ENCODE data around the gene RAF1.

RAF1 gene

DNA sequence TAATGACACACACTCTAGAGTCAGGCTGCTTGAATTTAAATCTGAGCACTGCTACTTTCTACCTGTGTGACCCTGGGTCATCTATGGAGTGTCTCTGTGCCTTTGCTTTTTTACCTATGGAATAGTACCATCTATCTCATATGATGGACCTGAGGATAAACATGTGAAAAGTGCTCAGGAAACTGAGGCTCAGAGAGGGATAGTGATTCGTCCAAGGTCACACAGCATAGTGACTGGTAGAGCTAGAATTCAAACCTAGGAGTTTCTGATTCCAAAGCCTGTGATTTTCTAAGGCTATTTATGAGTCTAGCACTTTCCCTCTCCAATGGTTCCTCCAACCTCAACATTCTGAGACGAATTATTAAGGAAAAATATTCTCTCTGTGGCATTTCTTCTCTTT, 32.0 kb upstream of the RAF1 start:
- Histone ChIP-seq H3K9me3 (ENCODE audit: control insufficient read depth, insufficient read depth, low read length) (no peaks in the 10 kb centered on the region), H3K9ac (ENCODE audit: low read depth, low read length) (no peak overlapping the region), H3K27me3 (ENCODE audit: control insufficient read depth, insufficient read depth, low read length) (no peaks in the 10 kb centered on the region), H3K4me1 (ENCODE audit: control insufficient read depth, insufficient read depth, low read length) (no peaks in the 10 kb centered on the region), H3K36me3 (ENCODE audit: control insufficient read depth, insufficient read depth, low read length) (no peaks in the 10 kb centered on the region), H3K4me3 (ENCODE audit: low read depth, low read length) (no peak overlapping the region)

DNA sequence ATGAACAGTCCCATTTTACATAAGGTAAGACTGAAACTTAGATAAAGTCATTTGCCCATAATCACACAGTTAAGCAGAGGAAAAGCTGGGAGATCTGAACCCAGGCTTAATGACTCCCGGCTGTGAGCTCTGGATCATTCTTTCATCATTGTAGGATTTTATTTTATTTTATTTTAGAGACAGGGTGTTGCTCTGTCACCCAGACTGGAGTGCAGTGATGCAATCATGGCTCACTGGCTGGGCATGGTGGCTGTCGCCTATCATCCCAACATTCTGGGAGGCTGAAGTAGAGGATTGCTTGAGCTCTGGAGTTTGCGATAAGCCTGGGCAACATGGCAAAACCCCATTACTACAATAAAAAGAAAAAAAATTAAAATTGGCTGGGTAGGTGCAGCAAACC, 31.2 kb upstream of the RAF1 start:
- Histone ChIP-seq H3K4me1 (ENCODE audit: control insufficient read depth, insufficient read depth, low read length) (no peaks in the 10 kb centered on the region), H3K9me3 (ENCODE audit: control insufficient read depth, insufficient read depth, low read length) (no peaks in the 10 kb centered on the region), H3K4me3 (ENCODE audit: low read depth, low read length) (no peak overlapping the region)

DNA sequence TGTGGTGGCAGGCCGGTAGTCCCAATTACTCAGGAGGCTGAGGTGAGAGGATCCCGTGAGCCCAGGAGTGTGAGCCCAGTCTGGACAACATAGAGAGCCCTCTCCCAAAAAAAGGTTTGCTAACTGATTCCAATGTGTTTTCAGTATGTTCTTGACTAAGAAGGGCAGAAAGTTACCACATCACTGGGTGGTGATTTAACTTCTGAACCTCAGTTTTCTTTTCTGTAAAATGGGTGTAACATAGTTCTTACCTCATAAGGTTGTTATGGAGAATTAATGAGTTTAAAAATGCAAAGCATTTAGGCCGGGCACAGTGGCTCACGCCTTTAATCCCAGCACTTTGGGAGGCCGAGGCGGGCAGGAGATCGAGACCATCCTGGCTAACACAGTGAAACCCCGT, 28.5 kb upstream of the RAF1 start:
- H3K36me3 ChIP-seq (ENCODE audit: control insufficient read depth, insufficient read depth, low read length): no peaks in the 10 kb centered on the region
- H3K27me3 ChIP-seq (ENCODE audit: control insufficient read depth, insufficient read depth, low read length): no peaks in the 10 kb centered on the region
- no peaks in the 10 kb centered on the region for H3K9me3 ChIP-seq (ENCODE audit: control insufficient read depth, insufficient read depth, low read length)
- no peak overlapping the region for H3K9ac ChIP-seq (ENCODE audit: low read depth, low read length)
- H3K4me3 ChIP-seq (ENCODE audit: low read depth, low read length): no peak overlapping the region
- H3K4me1 ChIP-seq (ENCODE audit: control insufficient read depth, insufficient read depth, low read length): no peaks in the 10 kb centered on the region

More for the DNA sequence above, 31.2 kb upstream of the RAF1 start:
- no peak overlapping the region for H3K9ac ChIP-seq (ENCODE audit: low read depth, low read length)
- no peaks in the 10 kb centered on the region for H3K27me3 ChIP-seq (ENCODE audit: control insufficient read depth, insufficient read depth, low read length)
- no peaks in the 10 kb centered on the region for H3K36me3 ChIP-seq (ENCODE audit: control insufficient read depth, insufficient read depth, low read length)

DNA sequence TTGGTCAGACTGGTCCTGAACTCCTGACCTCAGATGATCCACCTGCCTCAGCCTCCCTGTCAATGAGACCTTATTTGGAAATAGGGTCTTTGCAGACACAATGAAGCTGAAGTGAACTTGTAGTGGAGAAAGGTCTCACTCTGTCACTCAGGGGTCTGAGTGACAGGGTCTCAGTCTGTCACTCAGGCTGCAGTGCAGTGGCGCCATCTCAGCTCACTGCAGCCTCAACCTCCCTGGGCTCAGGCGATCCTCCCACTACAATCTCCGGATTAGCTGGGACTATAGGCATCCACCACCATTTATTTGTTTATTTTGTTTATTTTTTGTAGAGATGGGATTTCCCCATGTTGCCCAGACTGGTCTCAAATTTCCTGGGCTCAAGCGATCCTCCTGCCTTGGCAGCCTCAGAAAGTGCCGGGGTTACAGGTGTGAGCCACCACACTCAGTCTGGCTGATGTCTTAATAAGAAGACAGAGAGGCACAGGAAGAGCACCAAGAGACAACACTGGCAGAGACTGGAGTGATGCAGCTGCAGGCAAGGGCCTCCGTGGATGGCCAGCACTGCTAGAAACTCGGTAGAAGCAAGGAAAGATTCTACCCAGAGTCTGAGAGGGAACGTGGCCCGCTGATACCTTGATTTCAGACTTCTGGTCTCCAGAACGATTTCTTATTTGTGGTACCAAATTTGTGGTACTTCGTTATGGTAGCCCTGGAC, 26.2 kb upstream of the RAF1 start:
- no peaks in the 10 kb centered on the region for H3K27me3 ChIP-seq (ENCODE audit: control insufficient read depth, insufficient read depth, low read length)
- no peak overlapping the region for H3K9ac ChIP-seq (ENCODE audit: low read depth, low read length)

DNA sequence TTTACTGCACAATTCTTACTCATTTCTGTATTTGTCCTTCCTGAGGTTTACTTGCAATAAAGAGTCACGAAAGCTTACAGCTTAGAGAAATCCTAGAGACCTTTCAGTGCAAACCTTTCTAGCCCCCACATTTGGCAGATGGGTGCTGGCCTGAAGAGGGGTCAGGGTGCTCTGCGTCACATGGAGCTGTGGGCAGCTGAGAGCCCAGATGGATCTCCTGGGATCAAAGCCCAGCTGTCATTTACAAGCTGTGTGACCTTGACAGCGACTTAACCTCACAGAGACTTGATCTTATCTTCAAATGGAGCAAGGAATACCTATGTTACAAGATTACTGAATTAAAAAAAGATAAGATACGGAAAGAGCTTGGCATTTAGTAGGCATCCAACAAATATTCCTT, 24.0 kb upstream of the RAF1 start:
- Histone ChIP-seq H3K36me3 (ENCODE audit: control insufficient read depth, insufficient read depth, low read length) (no peaks in the 10 kb centered on the region), H3K9ac (ENCODE audit: low read depth, low read length) (no peak overlapping the region), H3K27me3 (ENCODE audit: control insufficient read depth, insufficient read depth, low read length) (no peaks in the 10 kb centered on the region), H3K4me3 (ENCODE audit: low read depth, low read length) (no peak overlapping the region), H3K9me3 (ENCODE audit: control insufficient read depth, insufficient read depth, low read length) (no peaks in the 10 kb centered on the region), H3K4me1 (ENCODE audit: control insufficient read depth, insufficient read depth, low read length) (no peaks in the 10 kb centered on the region)

More for the DNA sequence above, 26.2 kb upstream of the RAF1 start:
- Histone ChIP-seq H3K9me3 (ENCODE audit: control insufficient read depth, insufficient read depth, low read length) (no peaks in the 10 kb centered on the region), H3K4me3 (ENCODE audit: low read depth, low read length) (no peak overlapping the region), H3K4me1 (ENCODE audit: control insufficient read depth, insufficient read depth, low read length) (no peaks in the 10 kb centered on the region), H3K36me3 (ENCODE audit: control insufficient read depth, insufficient read depth, low read length) (no peaks in the 10 kb centered on the region)

DNA sequence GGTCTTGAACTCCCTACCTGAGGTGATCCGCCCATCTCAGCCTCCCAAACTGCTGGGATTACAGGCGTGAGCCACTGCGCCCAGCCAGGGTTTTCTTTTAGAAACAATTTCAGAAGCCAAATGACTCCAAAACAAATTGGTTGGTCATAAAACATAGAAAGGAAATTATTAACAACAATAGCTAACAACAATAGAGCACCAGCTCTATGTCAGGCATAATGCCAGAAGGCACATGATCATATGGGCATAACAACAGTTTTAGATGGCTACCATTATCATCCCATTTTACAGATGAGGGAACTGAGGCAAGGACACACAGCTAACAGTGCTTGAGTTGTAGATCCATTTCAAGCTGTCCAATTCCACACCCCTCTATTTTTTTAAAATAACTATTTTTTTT, 22.2 kb upstream of the RAF1 start:
- Histone ChIP-seq H3K9me3 (ENCODE audit: control insufficient read depth, insufficient read depth, low read length) (no peaks in the 10 kb centered on the region), H3K4me1 (ENCODE audit: control insufficient read depth, insufficient read depth, low read length) (no peaks in the 10 kb centered on the region), H3K36me3 (ENCODE audit: control insufficient read depth, insufficient read depth, low read length) (no peaks in the 10 kb centered on the region), H3K4me3 (ENCODE audit: low read depth, low read length) (no peak overlapping the region), H3K9ac (ENCODE audit: low read depth, low read length) (no peak overlapping the region), H3K27me3 (ENCODE audit: control insufficient read depth, insufficient read depth, low read length) (no peaks in the 10 kb centered on the region)

DNA sequence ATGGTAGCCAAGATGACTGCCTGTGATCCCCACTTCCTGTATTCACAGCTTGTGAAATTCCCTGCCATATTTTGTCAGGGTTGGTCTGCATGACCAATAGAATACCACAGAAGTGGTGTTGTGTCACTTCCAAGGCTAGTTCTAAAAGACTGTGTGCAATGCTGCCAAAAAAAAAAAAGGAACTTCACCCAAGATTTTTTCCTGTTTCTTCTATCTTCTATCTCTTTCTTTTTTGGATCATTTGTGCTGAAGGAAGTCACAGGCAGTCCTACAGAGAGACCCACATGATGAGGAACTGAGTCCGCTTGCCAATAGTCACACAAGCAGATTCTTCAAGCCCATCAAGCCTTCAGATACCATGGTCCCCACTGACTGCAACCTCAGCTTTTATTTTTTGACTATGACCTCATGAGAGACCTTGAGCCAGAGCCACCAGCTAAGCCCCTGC, 18.1 kb upstream of the RAF1 start:
- Histone ChIP-seq H3K9me3 (ENCODE audit: control insufficient read depth, insufficient read depth, low read length) (no peaks in the 10 kb centered on the region), H3K4me1 (ENCODE audit: control insufficient read depth, insufficient read depth, low read length) (peaks cover 3% of the 10 kb centered on the region), H3K9ac (ENCODE audit: low read depth, low read length) (no peak overlapping the region), H3K27me3 (ENCODE audit: control insufficient read depth, insufficient read depth, low read length) (no peaks in the 10 kb centered on the region), H3K36me3 (ENCODE audit: control insufficient read depth, insufficient read depth, low read length) (no peaks in the 10 kb centered on the region), H3K4me3 (ENCODE audit: low read depth, low read length) (no peak overlapping the region)

DNA sequence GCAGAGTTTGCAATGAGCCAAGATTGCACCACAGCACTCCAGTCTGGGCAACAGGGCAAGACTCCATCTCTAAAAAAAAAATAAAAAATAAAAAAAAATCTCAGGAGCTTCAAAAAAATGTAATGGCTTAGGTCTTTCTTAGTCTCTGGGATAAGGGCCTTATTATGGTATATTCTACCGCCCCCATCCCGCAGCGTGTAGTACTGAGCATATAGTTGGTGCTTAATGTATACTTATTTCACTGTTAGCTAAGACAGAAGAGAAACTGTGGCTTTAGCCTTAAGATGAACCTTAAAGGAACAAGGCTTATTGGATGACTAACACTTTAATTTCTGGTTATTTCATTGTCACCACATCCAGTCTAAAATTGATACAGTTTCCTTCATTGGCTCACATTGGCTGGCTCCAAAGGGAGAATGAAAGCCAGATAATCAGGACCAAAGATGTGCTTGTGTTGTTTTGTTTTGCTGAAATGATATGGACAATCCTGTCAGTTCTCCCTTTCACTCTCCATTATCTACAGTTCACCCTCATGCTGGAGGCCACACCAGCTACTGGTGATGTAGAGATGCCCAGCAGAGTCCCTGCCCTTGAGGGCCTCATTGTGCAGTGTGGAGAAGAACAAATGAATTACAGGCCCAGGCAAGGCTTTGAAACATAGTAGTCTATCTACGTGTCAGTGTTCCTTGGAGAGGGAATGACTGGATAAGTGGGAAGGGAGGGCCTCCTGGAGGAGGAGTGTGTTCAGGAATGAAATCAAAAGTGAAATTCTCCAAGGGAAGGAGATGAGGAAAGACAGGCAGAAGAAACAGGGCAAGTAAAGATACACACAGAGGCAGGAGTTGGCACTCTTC, 17.4 kb upstream of the RAF1 start:
- H3K4me1 ChIP-seq (ENCODE audit: control insufficient read depth, insufficient read depth, low read length): peaks cover 3% of the 10 kb centered on the region
- no peaks in the 10 kb centered on the region for H3K36me3 ChIP-seq (ENCODE audit: control insufficient read depth, insufficient read depth, low read length)
- no peak overlapping the region for H3K9ac ChIP-seq (ENCODE audit: low read depth, low read length)
- no peak overlapping the region for H3K4me3 ChIP-seq (ENCODE audit: low read depth, low read length)
- H3K27me3 ChIP-seq (ENCODE audit: control insufficient read depth, insufficient read depth, low read length): no peaks in the 10 kb centered on the region
- H3K9me3 ChIP-seq (ENCODE audit: control insufficient read depth, insufficient read depth, low read length): no peaks in the 10 kb centered on the region

DNA sequence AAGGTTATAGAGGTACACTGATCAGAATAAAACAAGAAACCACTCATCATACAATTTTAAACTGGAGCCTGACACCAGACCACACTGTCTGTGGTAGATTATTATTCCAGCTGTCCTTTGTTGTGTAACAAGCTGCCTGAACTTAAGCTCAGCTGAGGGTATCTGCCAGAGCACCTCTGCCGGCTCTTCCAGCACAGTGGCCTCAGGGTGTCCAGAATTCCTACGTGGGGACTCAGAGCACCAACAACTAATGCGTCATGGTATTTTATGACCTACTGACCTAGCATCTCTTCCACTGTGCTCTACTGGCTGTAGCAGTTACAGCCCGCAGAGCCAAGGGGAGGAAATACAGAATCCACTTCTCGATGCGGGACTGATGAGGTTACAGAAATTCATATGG, 15.6 kb upstream of the RAF1 start:
- Histone ChIP-seq H3K9ac (ENCODE audit: low read depth, low read length) (no peak overlapping the region), H3K4me1 (ENCODE audit: control insufficient read depth, insufficient read depth, low read length) (peaks cover 11% of the 10 kb centered on the region), H3K36me3 (ENCODE audit: control insufficient read depth, insufficient read depth, low read length) (no peaks in the 10 kb centered on the region), H3K27me3 (ENCODE audit: control insufficient read depth, insufficient read depth, low read length) (no peaks in the 10 kb centered on the region), H3K4me3 (ENCODE audit: low read depth, low read length) (no peak overlapping the region), H3K9me3 (ENCODE audit: control insufficient read depth, insufficient read depth, low read length) (no peaks in the 10 kb centered on the region)

DNA sequence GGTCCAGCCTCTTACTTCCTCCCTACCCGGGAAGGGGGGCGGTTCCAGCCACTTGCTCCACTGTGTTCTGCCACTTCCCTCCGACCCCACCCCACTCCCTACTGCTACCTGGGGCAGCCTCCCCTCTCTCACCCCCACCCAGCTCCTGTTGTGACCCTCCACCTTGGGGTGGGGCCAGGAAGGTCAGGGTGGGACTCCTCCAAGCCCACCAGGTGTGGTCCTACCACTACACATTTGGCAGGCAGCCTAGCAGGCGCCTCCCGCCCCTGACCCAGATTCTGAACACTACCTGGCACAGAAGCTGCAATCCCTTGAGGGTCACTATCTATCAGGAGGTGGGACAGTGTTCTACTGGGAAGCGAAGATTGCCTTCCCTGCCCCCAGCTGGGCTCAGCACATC, 13.7 kb upstream of the RAF1 start:
- Histone ChIP-seq H3K36me3 (ENCODE audit: control insufficient read depth, insufficient read depth, low read length) (no peaks in the 10 kb centered on the region), H3K9me3 (ENCODE audit: control insufficient read depth, insufficient read depth, low read length) (no peaks in the 10 kb centered on the region), H3K27me3 (ENCODE audit: control insufficient read depth, insufficient read depth, low read length) (no peaks in the 10 kb centered on the region), H3K4me3 (ENCODE audit: low read depth, low read length) (no peak overlapping the region), H3K4me1 (ENCODE audit: control insufficient read depth, insufficient read depth, low read length) (peaks cover 18% of the 10 kb centered on the region), H3K9ac (ENCODE audit: low read depth, low read length) (no peak overlapping the region)

DNA sequence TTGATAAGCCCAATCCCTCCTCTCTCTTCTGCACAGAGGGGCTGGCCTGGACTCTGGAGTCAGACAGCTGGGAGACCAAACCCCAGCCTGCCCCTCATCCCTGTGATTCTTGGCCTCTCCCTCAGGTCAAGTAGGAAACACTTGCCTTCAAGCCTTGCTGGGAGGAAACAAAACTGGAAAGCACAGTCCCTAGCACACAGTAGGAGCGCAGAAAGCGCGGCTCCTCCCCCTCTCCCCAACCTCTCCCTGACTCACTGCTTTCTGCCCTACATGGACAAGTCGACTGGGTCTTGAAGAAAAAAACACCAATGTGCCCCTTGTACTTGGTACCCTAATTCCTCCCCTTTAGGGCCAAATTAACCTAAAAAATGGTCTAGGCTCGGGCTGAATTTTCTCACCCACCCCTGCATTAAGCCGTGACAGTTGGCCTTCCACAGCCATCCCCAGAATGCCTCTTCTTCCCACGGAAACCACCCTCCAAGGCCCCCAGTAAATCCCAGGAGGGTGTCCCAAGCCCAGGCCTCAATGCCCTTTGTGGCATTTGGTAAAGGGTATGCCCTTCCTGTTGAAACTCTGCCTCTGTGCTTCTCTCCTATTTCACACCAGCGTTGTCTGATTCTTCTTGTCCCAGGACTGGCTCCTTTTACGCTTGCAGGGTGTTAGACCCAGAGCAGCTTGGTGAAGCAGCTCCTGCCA, 11.3 kb upstream of the RAF1 start:
- Histone ChIP-seq H3K36me3 (ENCODE audit: control insufficient read depth, insufficient read depth, low read length) (no peaks in the 10 kb centered on the region), H3K4me1 (ENCODE audit: control insufficient read depth, insufficient read depth, low read length) (peaks cover 24% of the 10 kb centered on the region), H3K27me3 (ENCODE audit: control insufficient read depth, insufficient read depth, low read length) (no peaks in the 10 kb centered on the region), H3K9me3 (ENCODE audit: control insufficient read depth, insufficient read depth, low read length) (no peaks in the 10 kb centered on the region), H3K4me3 (ENCODE audit: low read depth, low read length) (no peak overlapping the region), H3K9ac (ENCODE audit: low read depth, low read length) (no peak overlapping the region)

All from iPS-15b (cell line).